SU-DHL-6 (cell line): ENCODE results near the gene BCL2.

Experiments
- H2AFZ ChIP-seq: fragments of 200-600 bp; sonication (generic); 2 replicates; pipeline ENCODE4 v1.6.1; 2014; ENCODE audit warnings: low read depth, mild to moderate bottlenecking, moderate library complexity, mixed read lengths, antibody characterized with exemption, low read length; ENCODE audit not compliant: severe bottlenecking
- H3F3A ChIP-seq: fragments of 200-600 bp; shearing (Covaris generic); 2 replicates; pipeline ENCODE4 v1.6.0; 2016; ENCODE audit warnings: antibody characterized with exemption, mild to moderate bottlenecking; ENCODE audit not compliant: insufficient read depth
- H3K27ac ChIP-seq: fragments of 200-600 bp; sonication (generic); 2 replicates; pipeline ENCODE4 v1.5.1; 2016; ENCODE audit warnings: low read depth, mild to moderate bottlenecking, low read length, moderate library complexity, mixed read lengths
- H3K27me3 ChIP-seq: fragments of 200-600 bp; sonication (generic), shearing (Covaris generic); 2 replicates; pipeline ENCODE4 v1.6.0; 2014; ENCODE audit warnings: mild to moderate bottlenecking, low read length
- H3K36me3 ChIP-seq: fragments of 200-600 bp; sonication (generic); 2 replicates; pipeline ENCODE4 v1.6.1; 2014; ENCODE audit warnings: mild to moderate bottlenecking, low read length, mixed read lengths
- H3K4me2 ChIP-seq: fragments of 300-600, 200-600 bp; shearing (Covaris generic), sonication (generic); 2 replicates; pipeline ENCODE4 v1.6.0; 2014; ENCODE audit warnings: low read length, low read depth, mild to moderate bottlenecking; ENCODE audit not compliant: poor library complexity, severe bottlenecking
- H3K4me3 ChIP-seq: fragments of 200-600 bp; sonication (generic); 2 replicates; pipeline ENCODE4 v1.5.1; 2014; ENCODE audit warnings: antibody characterized with exemption, low read length, mild to moderate bottlenecking, mixed read lengths; ENCODE audit not compliant: insufficient read depth, poor library complexity, severe bottlenecking
- H3K79me2 ChIP-seq: fragments of 200-600 bp; sonication (generic); 2 replicates; pipeline ENCODE4 v1.6.1; 2014; ENCODE audit warnings: mild to moderate bottlenecking, low read length, moderate library complexity; ENCODE audit not compliant: insufficient read depth
- H3K9ac ChIP-seq: fragments of 200-600 bp; sonication (generic); 2 replicates; pipeline ENCODE4 v1.7.0; 2014; ENCODE audit warnings: mild to moderate bottlenecking, low read length
- H3K9me2 ChIP-seq: fragments of 200-600 bp; sonication (generic); replicated peaks from 2 replicates; pipeline ENCODE4 v1.6.1; 2014; ENCODE audit warnings: low read length; ENCODE audit not compliant: insufficient read depth
- H3K9me3 ChIP-seq: fragments of 200-600 bp; sonication (generic); 2 replicates; pipeline ENCODE4 v1.6.1; 2014; ENCODE audit warnings: low read length, mixed read lengths; ENCODE audit not compliant: insufficient read depth
- H4K20me1 ChIP-seq: fragments of 200-600 bp; sonication (generic); 2 replicates; pipeline ENCODE4 v1.6.1; 2014; ENCODE audit warnings: low read depth, mild to moderate bottlenecking, antibody characterized with exemption, low read length, moderate library complexity, mixed read lengths
- EZH2phosphoT487 ChIP-seq: fragments of 200-600 bp; sonication (generic), shearing (Covaris generic); conservative IDR thresholded peaks from 2 replicates; pipeline ENCODE4 v1.6.1; 2018; ENCODE audit warnings: mild to moderate bottlenecking, antibody characterized with exemption, low read length, moderate library complexity, mixed read lengths
- TF ChIP-seq, protein P1 (sequence below): fragments of 200-600 bp; sonication (generic); IDR thresholded peaks from one replicate; pipeline ENCODE4 v1.5.1; 2017; ENCODE audit warnings: antibody characterized with exemption, mild to moderate bottlenecking, low read length, moderate library complexity; ENCODE audit not compliant: insufficient read depth, poor library complexity, severe bottlenecking

Gene BCL2

DNA sequence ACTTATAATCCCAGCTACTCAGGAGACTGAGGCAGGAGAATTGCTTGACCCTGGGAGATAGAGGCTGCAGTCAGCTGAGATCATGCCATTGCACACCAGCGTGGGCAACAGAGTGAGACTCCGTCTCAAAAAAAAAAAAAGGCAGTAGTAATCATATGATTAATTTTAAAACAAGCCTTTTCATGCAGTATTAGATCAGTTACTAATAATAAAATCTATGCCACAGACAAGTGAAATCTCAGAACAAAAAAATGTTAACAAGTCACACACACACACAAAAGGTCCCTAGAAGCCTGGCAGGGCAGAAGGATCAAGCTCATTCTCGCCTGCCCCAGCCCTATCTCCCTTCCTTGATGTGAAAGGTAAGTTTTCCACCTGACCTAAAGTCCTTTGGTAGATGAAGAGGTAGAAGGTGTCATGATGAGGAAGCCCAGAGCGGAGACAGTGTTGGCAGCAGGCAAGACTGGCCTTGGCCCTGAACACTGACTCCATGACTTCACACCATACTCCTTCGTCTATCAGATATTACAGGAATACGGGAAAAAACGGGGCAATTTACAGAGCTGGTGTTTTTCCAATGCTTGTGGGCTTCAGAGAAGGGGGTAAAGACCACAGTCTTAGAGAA is 36.8 kb upstream of the BCL2 start:
- H3K79me2 ChIP-seq: no peaks in the 10 kb centered on the region
- no peak for TF ChIP-seq EZH2phosphoT487
- TF ChIP-seq, protein P1, sequence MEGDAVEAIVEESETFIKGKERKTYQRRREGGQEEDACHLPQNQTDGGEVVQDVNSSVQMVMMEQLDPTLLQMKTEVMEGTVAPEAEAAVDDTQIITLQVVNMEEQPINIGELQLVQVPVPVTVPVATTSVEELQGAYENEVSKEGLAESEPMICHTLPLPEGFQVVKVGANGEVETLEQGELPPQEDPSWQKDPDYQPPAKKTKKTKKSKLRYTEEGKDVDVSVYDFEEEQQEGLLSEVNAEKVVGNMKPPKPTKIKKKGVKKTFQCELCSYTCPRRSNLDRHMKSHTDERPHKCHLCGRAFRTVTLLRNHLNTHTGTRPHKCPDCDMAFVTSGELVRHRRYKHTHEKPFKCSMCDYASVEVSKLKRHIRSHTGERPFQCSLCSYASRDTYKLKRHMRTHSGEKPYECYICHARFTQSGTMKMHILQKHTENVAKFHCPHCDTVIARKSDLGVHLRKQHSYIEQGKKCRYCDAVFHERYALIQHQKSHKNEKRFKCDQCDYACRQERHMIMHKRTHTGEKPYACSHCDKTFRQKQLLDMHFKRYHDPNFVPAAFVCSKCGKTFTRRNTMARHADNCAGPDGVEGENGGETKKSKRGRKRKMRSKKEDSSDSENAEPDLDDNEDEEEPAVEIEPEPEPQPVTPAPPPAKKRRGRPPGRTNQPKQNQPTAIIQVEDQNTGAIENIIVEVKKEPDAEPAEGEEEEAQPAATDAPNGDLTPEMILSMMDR: no peak
- H2AFZ ChIP-seq: no peak overlapping the region
- no peak overlapping the region for H3K27ac ChIP-seq
- peaks cover 3% of the 10 kb centered on the region; the same call in 1 of the 2 replicates for H3K36me3 ChIP-seq
- H3K9me2 ChIP-seq: no peaks in the 10 kb centered on the region
- H3K4me2 ChIP-seq: no peak overlapping the region
- no peaks in the 10 kb centered on the region for H3K9me3 ChIP-seq
- no peak overlapping the region for H3K9ac ChIP-seq
- H3K27me3 ChIP-seq: no peaks in the 10 kb centered on the region
- H3F3A ChIP-seq: no peaks in the 10 kb centered on the region
- H4K20me1 ChIP-seq: no peaks in the 10 kb centered on the region
- no peak overlapping the region for H3K4me3 ChIP-seq

DNA sequence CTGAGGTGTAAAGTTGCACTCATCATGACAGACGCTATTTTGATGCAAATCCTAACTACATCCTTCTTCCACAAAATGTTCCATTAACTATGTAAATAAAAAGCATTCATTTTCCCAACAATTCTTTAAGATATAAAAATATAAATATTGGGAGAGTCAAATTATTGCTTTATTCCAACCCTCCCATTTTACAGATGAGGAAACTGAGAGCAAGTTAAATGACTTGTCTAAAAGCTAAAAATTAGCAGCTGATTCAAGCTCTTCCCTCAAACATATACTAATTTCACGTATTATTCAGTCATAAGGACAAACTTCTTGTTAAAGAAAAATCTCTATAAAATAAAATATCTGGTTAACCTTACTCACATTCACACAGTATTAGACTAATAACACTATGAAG is 30.7 kb upstream of the BCL2 start:
- Histone ChIP-seq H3K4me3 (no peak overlapping the region), H4K20me1 (no peaks in the 10 kb centered on the region), H3K9me3 (no peaks in the 10 kb centered on the region), H3K9ac (no peak overlapping the region), H3K36me3 (no peaks in the 10 kb centered on the region), H3K9me2 (no peaks in the 10 kb centered on the region), H3K27me3 (no peaks in the 10 kb centered on the region), H3K79me2 (no peaks in the 10 kb centered on the region), H3F3A (no peaks in the 10 kb centered on the region), H2AFZ (no peak overlapping the region), H3K27ac (no peak overlapping the region), H3K4me2 (no peak overlapping the region)
- TF ChIP-seq EZH2phosphoT487: no peak
- TF ChIP-seq, protein P1: no peak

DNA sequence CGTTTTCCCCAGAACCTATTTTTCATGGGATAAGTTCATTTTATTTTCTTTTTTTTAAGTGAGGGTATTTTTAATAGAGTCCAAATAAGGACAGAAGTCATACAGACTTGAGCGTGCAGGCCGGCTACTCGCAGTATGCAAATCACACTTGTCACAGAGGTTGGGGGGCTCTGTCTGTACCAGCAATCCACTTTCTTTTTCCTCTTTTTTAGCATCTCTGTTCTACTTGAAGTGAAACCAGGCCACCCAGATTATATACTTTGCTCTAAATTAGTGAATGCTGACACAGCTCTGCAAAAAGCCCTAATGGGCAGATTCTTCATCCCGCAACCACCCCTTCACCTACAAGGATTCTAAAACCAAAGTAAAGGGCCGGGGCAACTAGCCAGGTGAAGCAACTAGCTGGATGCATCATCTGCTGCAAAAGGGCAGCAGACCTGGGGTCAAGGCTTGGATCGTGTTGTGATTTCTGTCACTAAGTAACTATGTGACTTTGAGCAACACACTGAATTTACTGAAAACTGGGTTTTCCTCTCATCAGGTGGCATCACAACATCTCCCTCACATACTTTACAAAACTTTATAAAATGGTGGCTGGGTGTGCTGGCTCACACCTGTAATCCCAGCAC is 29.1 kb upstream of the BCL2 start:
- Histone ChIP-seq H3K9ac (peak overlapping the region; percentile 6; the same call in 1 of the 2 replicates), H3K4me2 (peak overlapping the region; percentile 42), H3K9me2 (no peaks in the 10 kb centered on the region), H3F3A (0 out of 2 replicates have a peak, but pooled peaks cover 3% of the 10 kb centered on the region), H3K27ac (peak overlapping the region; percentile 59), H3K27me3 (no peaks in the 10 kb centered on the region), H3K9me3 (no peaks in the 10 kb centered on the region), H3K4me3 (no peak overlapping the region), H4K20me1 (no peaks in the 10 kb centered on the region), H3K79me2 (no peaks in the 10 kb centered on the region), H3K36me3 (no peaks in the 10 kb centered on the region), H2AFZ (peak overlapping the region; percentile 13)
- no peak for TF ChIP-seq EZH2phosphoT487
